Astrocyte of the cerebellum (primary cell): Measurements from ENCODE around the gene MORN1.

Experiments
- DNase-seq: peaks from one replicate; pipeline ENCODE4 v3.0.0-alpha.2; 2011; ENCODE audit warnings: low read depth
- H3K4me3 ChIP-seq: 2 replicates; pipeline ENCODE4 v1.5.1; 2011; ENCODE audit warnings: mild to moderate bottlenecking, low read depth, low read length, moderate library complexity
- CTCF ChIP-seq: IDR thresholded peaks from 2 replicates; pipeline ENCODE4 v1.5.1; 2012; ENCODE audit warnings: low read length, low read depth, moderate library complexity, mild to moderate bottlenecking; ENCODE audit errors: missing control alignments
- in situ Hi-C: cut with HindIII; loops from 2 replicates; pipeline ENCODE4 v1.10.0; 2017; ENCODE audit warnings: low sequenced_read_pairs

MORN1 gene

GRCh38 chr1:2412773-2413494, 21.6 kb upstream of the MORN1 start:
- peak overlapping the region; percentile 84 for H3K4me3 ChIP-seq
- in situ Hi-C loops = no loop called here
- no peak for TF ChIP-seq CTCF
- no peak for DNase-seq

GRCh38 chr1:2412395-2412772, 21.0 kb upstream of the MORN1 start, which contains the start of gene PEX10:
PEX10 (minus strand) TSS chr1:2412564; CDS start chr1:2412502, 62 bp downstream.
- peak; percentile 84 for DNase-seq
- in situ Hi-C loops = no loop called here
- no peak for TF ChIP-seq CTCF
- peak within 1 kb of the TSS; percentile 84 for H3K4me3 ChIP-seq

- no peak for TF ChIP-seq CTCF
- peak overlapping the region; percentile 84 for H3K4me3 ChIP-seq
- in situ Hi-C loops = no loop called here
- DNase-seq = no peak
These were observed 20.5 kb upstream of the MORN1 start for GRCh38 chr1:2411801-2412394.

- TF ChIP-seq CTCF = no peak
- no peak overlapping the region for H3K4me3 ChIP-seq
- DNase-seq = no peak
- in situ Hi-C loops = no loop called here
These were observed 18.4 kb upstream of the MORN1 start for GRCh38 chr1:2409745-2410144.

DNA sequence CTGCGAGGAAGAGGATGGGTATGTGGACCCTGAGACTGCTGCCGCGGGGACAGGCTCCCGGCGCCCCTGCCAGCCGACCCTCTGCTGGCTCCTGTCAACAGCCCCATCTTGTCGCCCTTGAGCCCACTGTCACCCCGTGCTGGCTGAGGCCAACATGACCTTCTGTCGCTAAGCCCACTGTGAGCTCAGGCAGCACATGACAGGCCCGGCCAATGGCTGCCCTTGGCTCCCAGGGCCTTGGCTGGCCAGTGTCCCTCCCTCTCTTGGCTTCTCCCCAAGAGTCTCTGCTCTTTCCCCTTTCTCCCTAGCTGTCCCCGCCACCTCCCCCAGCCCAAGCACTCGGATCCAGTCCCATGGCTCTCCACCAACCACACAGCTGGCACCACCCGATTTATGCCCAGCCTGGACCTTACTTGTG, 17.5 kb upstream of the MORN1 start:
- no peak overlapping the region for H3K4me3 ChIP-seq
- DNase-seq = no peak

GRCh38 chr1:2408456-2408855, 17.1 kb upstream of the MORN1 start:
- no peak overlapping the region for H3K4me3 ChIP-seq
- TF ChIP-seq CTCF = no peak
- in situ Hi-C loops = no loop called here
- no peak for DNase-seq

More for the DNA sequence above, 17.5 kb upstream of the MORN1 start:
- in situ Hi-C loops = no loop called here
- no peak for TF ChIP-seq CTCF
